HUDEP-2 (cell line): ENCODE data around the gene LMF1.
"Not testable (repeated sequence)": the region's sequence is repeated elsewhere in the genome, so short reads cannot be mapped to it uniquely, and the experiment has no call there.

Source experiments
- DNase-seq, 76 experiments: peaks; one replicate each; lab custom pipeline; 2025; ENCODE audit not compliant: unreplicated experiment in 76 of 76; lab: John Stamatoyannopoulos, UW

Gene LMF1

GRCh38 chr16:820044-820408 lies 150.8 kb downstream of the LMF1 start:
- DNase-seq, result not testable (repeated sequence)

- no peak for DNase-seq
Measured at GRCh38 chr16:819336-820043, 151.3 kb downstream of the LMF1 start.

- DNase-seq, result no peak
Measured at GRCh38 chr16:818592-818991, 152.2 kb downstream of the LMF1 start.

- DNase-seq, result no peak
Measured at GRCh38 chr16:818132-818531, 152.7 kb downstream of the LMF1 start.

- DNase-seq, result no peak
Measured at GRCh38 chr16:817001-817906, 153.5 kb downstream of the LMF1 start.

- no peak for DNase-seq
Measured at GRCh38 chr16:815861-816260, 154.9 kb downstream of the LMF1 start.

- DNase-seq, result no peak
Measured at GRCh38 chr16:814974-815373, 155.8 kb downstream of the LMF1 start.

GRCh38 chr16:813916-814412 lies 156.8 kb downstream of the LMF1 start:
- no peak for DNase-seq

- DNase-seq, result peak in 13 of 76 experiments; percentile 3 to 50 (median 14)
Measured at GRCh38 chr16:813204-813915, 157.4 kb downstream of the LMF1 start.

GRCh38 chr16:808085-808386 lies 162.7 kb downstream of the LMF1 start:
- DNase-seq, result no peak

- peak in 74 of 76 experiments; percentile 21 to 93 (median 84) for DNase-seq
Measured at GRCh38 chr16:807347-808084, 163.3 kb downstream of the LMF1 start.

GRCh38 chr16:805474-805873 lies 165.3 kb downstream of the LMF1 start:
- DNase-seq, result no peak

- no peak for DNase-seq
Measured at GRCh38 chr16:804193-805048, 166.4 kb downstream of the LMF1 start.

- DNase-seq, result no peak
Measured at GRCh38 chr16:803754-804080, 167.1 kb downstream of the LMF1 start.
